HG03066 (cell line): ENCODE data around the gene FRS2.
"Not testable (repeated sequence)": the region's sequence is repeated elsewhere in the genome, so short reads cannot be mapped to it uniquely, and the experiment has no call there.

ENCODE experiments used
- ATAC-seq: cut with Tn5 transposase; IDR thresholded peaks from one replicate; pipeline ENCODE4 v1.9.1; 2021; ENCODE audit warnings: low read depth; ENCODE audit not compliant: unreplicated experiment

FRS2 gene

GRCh38 chr12:69570000-69570516 lies 99.9 kb downstream of the FRS2 start:
- ATAC-seq: no peak

- ATAC-seq: peak; percentile 72
Observed at GRCh38 chr12:69570545-69571399, 100.6 kb downstream of the FRS2 start.

GRCh38 chr12:69575346-69575745 lies 105.2 kb downstream of the FRS2 start:
- no peak for ATAC-seq

- ATAC-seq: no peak
Observed at GRCh38 chr12:69578283-69578682, 108.1 kb downstream of the FRS2 start.

- no peak for ATAC-seq
Observed at GRCh38 chr12:69579029-69579428, 108.8 kb downstream of the FRS2 start.

- ATAC-seq: no peak
Observed at GRCh38 chr12:69580074-69580473, 109.9 kb downstream of the FRS2 start.

GRCh38 chr12:69583203-69583602 lies 113.0 kb downstream of the FRS2 start:
- no peak for ATAC-seq

- peak; percentile 97 for ATAC-seq
Observed at GRCh38 chr12:69585189-69586062, 115.2 kb downstream of the FRS2 start, which contains the start of gene CCT2. CCT2 (plus strand) TSS chr12:69585459; CDS start chr12:69585522, 63 bp downstream.

- no peak for ATAC-seq
Observed at GRCh38 chr12:69588527-69588926, 118.3 kb downstream of the FRS2 start.

GRCh38 chr12:69589082-69589481 lies 118.9 kb downstream of the FRS2 start:
- no peak for ATAC-seq

GRCh38 chr12:69595689-69596088 lies 125.5 kb downstream of the FRS2 start:
- ATAC-seq: no peak

- ATAC-seq: no peak
Observed at GRCh38 chr12:69598174-69598753, 128.1 kb downstream of the FRS2 start.

GRCh38 chr12:69600804-69601203 lies 130.6 kb downstream of the FRS2 start:
- ATAC-seq: no peak

- ATAC-seq: no peak
Observed at GRCh38 chr12:69601962-69602685, 131.9 kb downstream of the FRS2 start.

GRCh38 chr12:69602954-69603353 lies 132.8 kb downstream of the FRS2 start:
- ATAC-seq: no peak

- ATAC-seq: not testable (repeated sequence)
Observed at GRCh38 chr12:69603556-69603955, 133.4 kb downstream of the FRS2 start.

- not testable (repeated sequence) for ATAC-seq
Observed at GRCh38 chr12:69604275-69604674, 134.1 kb downstream of the FRS2 start.

- ATAC-seq: no peak
Observed at GRCh38 chr12:69608114-69608513, 137.9 kb downstream of the FRS2 start.

- ATAC-seq: no peak
Observed at GRCh38 chr12:69610126-69610525, 139.9 kb downstream of the FRS2 start.

GRCh38 chr12:69610729-69611128 lies 140.5 kb downstream of the FRS2 start, which contains the start of gene LRRC10:
LRRC10 (minus strand) TSS chr12:69610907; CDS start chr12:69610838, 69 bp downstream.
- ATAC-seq: no peak
